HuH-7.5 (cell line): ENCODE measurements around the gene CADPS.

Source experiments
- DNase-seq: peaks from one replicate; pipeline ENCODE4 v3.0.0; 2011; ENCODE audit warnings: low spot score

Gene CADPS

GRCh38 chr3:62433396-62433795 is 441.8 kb downstream of the CADPS start:
- DNase-seq, result no peak

- no peak for DNase-seq
Observed at GRCh38 chr3:62421207-62421606, 454.0 kb downstream of the CADPS start.

- DNase-seq, result no peak
Observed at GRCh38 chr3:62416144-62416543, 459.1 kb downstream of the CADPS start.

- no peak for DNase-seq
Observed at GRCh38 chr3:62415312-62415801, 459.9 kb downstream of the CADPS start.

DNA sequence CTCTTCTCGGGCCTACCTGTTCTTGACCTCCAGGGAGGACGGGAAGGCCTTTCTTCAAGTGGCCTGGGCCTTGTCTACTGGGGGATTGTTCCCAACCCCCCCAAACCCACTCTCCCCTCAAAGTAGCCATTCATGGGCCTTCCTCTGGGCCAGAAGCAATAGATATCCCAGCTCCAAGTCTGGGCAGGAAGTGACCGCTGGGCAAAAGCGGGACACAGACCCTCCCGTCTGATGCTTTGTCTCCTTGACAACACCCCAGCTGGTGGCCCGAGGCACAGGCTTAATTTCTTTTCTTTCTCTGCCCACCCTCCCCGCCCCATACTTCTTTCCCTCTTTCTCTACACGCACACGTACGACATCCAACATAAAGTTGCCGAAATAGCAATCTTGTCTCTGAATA is 460.4 kb downstream of the CADPS start:
- DNase-seq, result no peak

DNA sequence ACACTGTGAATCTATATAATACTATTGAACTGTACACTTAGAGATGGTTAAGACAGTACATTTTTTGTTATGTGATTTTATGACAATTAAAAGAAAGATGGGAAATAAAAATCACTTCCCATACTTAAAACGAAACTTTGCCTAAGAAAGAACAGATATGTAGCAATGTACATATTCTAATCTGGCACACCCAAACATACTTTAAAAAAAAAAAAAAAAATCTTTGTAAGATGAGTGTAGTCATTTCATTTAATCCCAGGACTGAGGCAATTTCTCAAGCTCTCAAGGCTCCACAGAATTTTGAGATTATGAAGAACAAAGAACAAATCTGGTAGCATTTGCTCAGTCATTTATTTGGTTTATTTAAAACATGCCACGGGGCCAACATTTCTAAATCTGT is 461.5 kb downstream of the CADPS start:
- no peak for DNase-seq

GRCh38 chr3:62406945-62407344 is 468.3 kb downstream of the CADPS start:
- DNase-seq, result no peak

DNA sequence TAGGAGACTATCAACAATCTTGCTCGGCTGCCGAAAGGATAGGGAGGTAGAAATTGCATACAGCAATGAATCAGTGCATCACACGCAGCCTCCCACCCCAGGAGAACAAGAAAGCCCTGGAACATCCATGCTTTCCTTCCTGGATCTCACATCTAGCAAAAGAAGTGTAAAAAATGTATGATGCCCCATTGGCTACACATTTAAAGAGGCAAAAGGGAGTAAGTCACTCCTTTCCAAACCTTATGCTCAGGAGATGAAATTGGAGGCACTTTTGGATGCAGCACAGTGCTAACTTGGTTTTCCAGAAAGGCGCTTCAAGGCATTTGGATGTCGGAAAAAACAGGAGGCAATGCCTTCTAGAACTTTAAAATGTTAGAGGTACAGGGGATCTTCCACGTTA is 469.6 kb downstream of the CADPS start:
- DNase-seq, result no peak

- DNase-seq, result no peak
Observed at GRCh38 chr3:62405135-62405534, 470.1 kb downstream of the CADPS start.

DNA sequence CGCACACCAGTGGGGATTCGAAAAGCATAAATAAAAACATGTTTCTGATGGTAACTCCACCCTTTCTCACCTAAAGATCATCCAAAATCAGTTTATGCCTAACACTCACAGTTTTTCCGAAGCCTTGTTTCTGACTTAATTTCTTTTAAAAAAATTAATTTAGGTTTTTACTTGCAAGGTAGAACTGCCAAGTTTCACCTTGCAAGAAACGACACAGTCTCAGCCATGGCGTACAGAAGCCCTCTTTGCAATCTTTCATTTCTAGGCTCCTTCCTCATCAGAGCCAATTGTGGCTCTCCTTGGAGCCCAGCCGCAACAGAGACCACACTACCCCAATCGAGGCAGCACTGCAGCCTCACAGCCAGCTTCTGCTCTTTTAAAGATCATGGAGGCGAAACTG is 470.9 kb downstream of the CADPS start:
- no peak for DNase-seq

GRCh38 chr3:62403765-62404164 is 471.5 kb downstream of the CADPS start:
- DNase-seq, result no peak

- no peak for DNase-seq
Observed at GRCh38 chr3:62392626-62393292, 482.5 kb downstream of the CADPS start.

DNA sequence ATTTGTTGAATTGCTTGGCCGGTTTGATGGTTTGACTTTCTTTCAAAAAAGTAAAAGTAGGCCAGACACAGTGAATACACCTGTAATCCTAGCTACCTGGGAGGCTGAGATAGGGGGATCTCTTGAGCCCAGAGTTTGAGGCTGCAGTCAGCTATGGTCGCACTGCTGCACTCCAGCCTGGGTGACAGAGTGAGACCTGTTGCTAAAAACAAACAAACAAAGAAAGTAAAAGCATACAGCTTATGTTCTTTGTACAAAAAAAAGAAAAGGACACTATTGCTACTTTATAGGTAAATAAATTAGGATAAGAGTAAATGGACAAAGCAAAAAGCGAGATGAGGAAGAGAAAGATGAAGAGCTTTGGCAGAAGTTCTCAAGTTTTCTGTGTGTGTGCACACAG is 488.0 kb downstream of the CADPS start:
- no peak for DNase-seq

GRCh38 chr3:62379321-62379798 is 495.9 kb downstream of the CADPS start:
- DNase-seq, result no peak

DNA sequence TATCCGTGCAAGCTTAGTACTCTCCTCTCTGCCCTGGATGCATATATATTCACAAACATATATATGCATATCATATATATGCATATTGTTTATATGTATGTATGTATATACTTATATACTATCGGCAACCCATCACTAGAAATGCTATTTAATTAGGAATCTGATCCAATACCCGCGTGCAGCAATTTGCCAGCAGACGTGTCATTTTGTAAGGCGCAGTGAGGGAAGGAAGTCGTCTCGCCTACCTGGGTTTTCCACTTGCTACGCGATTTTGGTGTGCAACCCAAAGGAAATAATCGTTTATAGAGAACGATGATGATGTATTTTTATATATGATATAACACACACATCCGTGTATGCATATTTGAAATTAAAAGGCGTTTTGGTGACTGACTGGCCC is 496.3 kb downstream of the CADPS start:
- DNase-seq, result no peak

- no peak for DNase-seq
Observed at GRCh38 chr3:62378311-62378789, 496.9 kb downstream of the CADPS start.

GRCh38 chr3:62376906-62377877 is 498.0 kb downstream of the CADPS start:
- DNase-seq, result no peak

- no peak for DNase-seq
Observed at GRCh38 chr3:62376454-62376720, 498.8 kb downstream of the CADPS start.

GRCh38 chr3:62375655-62376453 is 499.4 kb downstream of the CADPS start:
- DNase-seq, result no peak

- DNase-seq, result no peak
Observed at GRCh38 chr3:62374341-62375218, 500.6 kb downstream of the CADPS start.

GRCh38 chr3:62373714-62374333 is 501.4 kb downstream of the CADPS start:
- no peak for DNase-seq
